NCI-H748 (cell line): Measurements from ENCODE around the gene FAM156B.
"Not testable (repeated sequence)": the region's sequence is repeated elsewhere in the genome, so short reads cannot be mapped to it uniquely, and the experiment has no call there.

ENCODE experiments used
- DNase-seq: peaks from one replicate; lab custom pipeline; 2025; ENCODE audit not compliant: unreplicated experiment; lab: John Stamatoyannopoulos, UW

The FAM156B gene

GRCh38 chrX:52914704-52915103 is 17.6 kb downstream of the FAM156B start:
- DNase-seq = not testable (repeated sequence)

GRCh38 chrX:52923781-52924241 is 26.7 kb downstream of the FAM156B start:
- DNase-seq = no peak

- DNase-seq = not testable (repeated sequence)
Measured at GRCh38 chrX:52930214-52930613, 33.1 kb downstream of the FAM156B start.

- no peak for DNase-seq
Measured at GRCh38 chrX:52933213-52933612, 36.1 kb downstream of the FAM156B start.

GRCh38 chrX:52933976-52934703 is 37.0 kb downstream of the FAM156B start:
- DNase-seq = peak; percentile 29

GRCh38 chrX:52934704-52935469 is 37.8 kb downstream of the FAM156B start:
- DNase-seq = peak; percentile 96

GRCh38 chrX:52935470-52935784 is 38.3 kb downstream of the FAM156B start:
- not testable (repeated sequence) for DNase-seq

- not testable (repeated sequence) for DNase-seq
Measured at GRCh38 chrX:52940704-52941103, 43.6 kb downstream of the FAM156B start.

- DNase-seq = not testable (repeated sequence)
Measured at GRCh38 chrX:52941728-52942127, 44.6 kb downstream of the FAM156B start.

- not testable (repeated sequence) for DNase-seq
Measured at GRCh38 chrX:52945838-52946494, 48.8 kb downstream of the FAM156B start.

GRCh38 chrX:52947501-52947900 is 50.4 kb downstream of the FAM156B start:
- not testable (repeated sequence) for DNase-seq

- DNase-seq = not testable (repeated sequence)
Measured at GRCh38 chrX:52948265-52948664, 51.1 kb downstream of the FAM156B start.

GRCh38 chrX:52949325-52949724 is 52.2 kb downstream of the FAM156B start:
- not testable (repeated sequence) for DNase-seq

GRCh38 chrX:52949884-52950283 is 52.8 kb downstream of the FAM156B start:
- not testable (repeated sequence) for DNase-seq
